ENCODE measurements around the gene WDR17. TPM values are rescaled to one million over a fixed set of nuclear protein-coding genes. Genes with fewer than 3 reads are reported as not detected.
A peak's percentile ranks its signal among the peaks of the same experiment; 100 is the strongest.

Gene WDR17
- total RNA-seq, 1 donor from 2014 or later = 5.2 TPM

- Mint-ChIP-seq H3K4me1 (ENCODE audit: low read depth) (peaks cover 3% of the 10 kb centered on the region), H3K4me3 (ENCODE audit: low read depth) (no peak overlapping the region), H3K27me3 (no peaks in the 10 kb centered on the region), H3K27ac (no peak overlapping the region), H3K9me3 (ENCODE audit: low read depth) (no peaks in the 10 kb centered on the region), H3K36me3 (ENCODE audit: insufficient read depth) (no peaks in the 10 kb centered on the region)
- TF ChIP-seq CTCF (IDR thresholded peaks at IDR 0.05; ENCODE audit: unreplicated experiment) = no peak
- DNase-seq (ENCODE audit: low spot score, unreplicated experiment) = no peak
These were observed 11.9 kb downstream of the WDR17 start for GRCh38 chr4:176077561-176077960.

- DNase-seq (ENCODE audit: low spot score, unreplicated experiment) = no peak
- TF ChIP-seq CTCF (IDR thresholded peaks at IDR 0.05; ENCODE audit: unreplicated experiment) = no peak
- Mint-ChIP-seq H3K4me1 (ENCODE audit: low read depth) (no peaks in the 10 kb centered on the region), H3K27me3 (no peaks in the 10 kb centered on the region), H3K4me3 (ENCODE audit: low read depth) (no peak overlapping the region), H3K27ac (no peak overlapping the region), H3K9me3 (ENCODE audit: low read depth) (peaks cover 4% of the 10 kb centered on the region), H3K36me3 (ENCODE audit: insufficient read depth) (no peaks in the 10 kb centered on the region)
These were observed 19.1 kb downstream of the WDR17 start for GRCh38 chr4:176084769-176085168.

GRCh38 chr4:176090115-176090514, 24.5 kb downstream of the WDR17 start:
- Mint-ChIP-seq H3K27ac (no peak overlapping the region), H3K4me3 (ENCODE audit: low read depth) (no peak overlapping the region), H3K27me3 (no peaks in the 10 kb centered on the region), H3K4me1 (ENCODE audit: low read depth) (no peaks in the 10 kb centered on the region), H3K36me3 (ENCODE audit: insufficient read depth) (peaks cover 2% of the 10 kb centered on the region), H3K9me3 (ENCODE audit: low read depth) (peaks cover 16% of the 10 kb centered on the region)
- no peak for TF ChIP-seq CTCF (IDR thresholded peaks at IDR 0.05; ENCODE audit: unreplicated experiment)
- no peak for DNase-seq (ENCODE audit: low spot score, unreplicated experiment)

- H3K27ac Mint-ChIP-seq = no peak overlapping the region
- no peak overlapping the region for H3K4me3 Mint-ChIP-seq (ENCODE audit: low read depth)
- H3K27me3 Mint-ChIP-seq = no peaks in the 10 kb centered on the region
- H3K4me1 Mint-ChIP-seq (ENCODE audit: low read depth) = no peaks in the 10 kb centered on the region
- H3K36me3 Mint-ChIP-seq (ENCODE audit: insufficient read depth) = peaks cover 3% of the 10 kb centered on the region
- TF ChIP-seq CTCF (IDR thresholded peaks at IDR 0.05; ENCODE audit: unreplicated experiment) = peak; percentile 34
- H3K9me3 Mint-ChIP-seq (ENCODE audit: low read depth) = peaks cover 24% of the 10 kb centered on the region
- no peak for DNase-seq (ENCODE audit: low spot score, unreplicated experiment)
These were observed 33.7 kb downstream of the WDR17 start for GRCh38 chr4:176099314-176099713.

- no peaks in the 10 kb centered on the region for H3K4me1 Mint-ChIP-seq (ENCODE audit: low read depth)
- H3K4me3 Mint-ChIP-seq (ENCODE audit: low read depth) = no peak overlapping the region
- H3K36me3 Mint-ChIP-seq (ENCODE audit: insufficient read depth) = peaks cover 3% of the 10 kb centered on the region
- H3K9me3 Mint-ChIP-seq (ENCODE audit: low read depth) = peaks cover 24% of the 10 kb centered on the region
- no peak for TF ChIP-seq CTCF (IDR thresholded peaks at IDR 0.05; ENCODE audit: unreplicated experiment)
- no peaks in the 10 kb centered on the region for H3K27me3 Mint-ChIP-seq
- no peak for DNase-seq (ENCODE audit: low spot score, unreplicated experiment)
- H3K27ac Mint-ChIP-seq = no peak overlapping the region
These were observed 36.9 kb downstream of the WDR17 start for GRCh38 chr4:176102414-176103063.

Data from progenitor cell of endocrine pancreas (in vitro differentiated cells).